Body of pancreas (tissue), 4 donors: ENCODE measurements around the gene ACOT6. TPM values are rescaled to one million over a fixed set of nuclear protein-coding genes. Genes with fewer than 3 reads are reported as not detected.
"Not testable (repeated sequence)": the region's sequence is repeated elsewhere in the genome, so short reads cannot be mapped to it uniquely, and the experiment has no call there.

ENCODE experiments used
- ATAC-seq: fragments of 150-250 bp; one replicate; pipeline ENCODE4 v1.9.1; 2016
- DNase-seq, 4 donors: peaks; one replicate each; pipeline ENCODE4 v3.0.0-alpha.2; 2019
- H3K27ac ChIP-seq, 4 donors: fragments of 200-600 bp; sonication (generic); 1 replicate in 3 of 4; 2 replicates in 1 of 4; pipeline versions ENCODE4 v1.5.1 to v1.6.1; 2016 to 2019; ENCODE audit warnings: mild to moderate bottlenecking in 1 of 4, mixed read lengths in 1 of 4, moderate library complexity in 1 of 4
- H3K27me3 ChIP-seq, 2 donors: fragments of 200-600 bp; sonication (generic); one replicate each; pipeline ENCODE4 v1.6.0; 2016; ENCODE audit warnings: mild to moderate bottlenecking in 1 of 2
- H3K36me3 ChIP-seq, 2 donors: fragments of 200-600 bp; sonication (generic); replicated peaks in 1 of 2; 2 replicates each; pipeline ENCODE4 v1.5.1; 2016; ENCODE audit warnings: low read depth in 2 of 2; ENCODE audit not compliant: insufficient read depth in 1 of 2
- H3K4me1 ChIP-seq: fragments of 200-600 bp; sonication (generic); one replicate; pipeline ENCODE4 v1.6.0; 2016
- H3K4me3 ChIP-seq, 2 donors: fragments of 200-600 bp; sonication (generic); 1 replicate in 1 of 2; 2 replicates in 1 of 2; pipeline ENCODE4 v1.5.1; 2016 to 2019
- H3K9me3 ChIP-seq, 3 donors: fragments of 200-600 bp; sonication (generic); 1 replicate in 2 of 3; 2 replicates in 1 of 3; pipeline ENCODE4 v1.5.1; 2016
- POLR2A ChIP-seq, 3 donors: fragments of 450-650 bp; IDR thresholded peaks; one replicate each; pipeline ENCODE4 v1.6.1; 2016; ENCODE audit warnings: antibody characterized with exemption in 3 of 3, mild to moderate bottlenecking in 2 of 3
- WGBS, 2 donors: methylation state at CpG; one replicate each; pipeline ENCODE4 v1.1.5; 2017; 5-methylcytosine and 5-hydroxymethylcytosine counted together
- intact Hi-C: fragments of 100-400 bp; cut with DNase I; formaldehyde crosslinking; loops from one replicate; pipeline ENCODE4 v1.15.1; 2023
- total RNA-seq, 2 donors: library from RNA; depleted of rRNA; stranded (reverse); fragments of >200 nt; gene quantifications; one replicate each; pipeline ENCODE4 v1.1.0, GENCODE V29; 2016
- TF ChIP-seq, protein P1 (sequence below), 7 experiments: fragments of 450-650 bp in 4 of 7; fragments of 200-600 bp in 3 of 7; sonication (generic) in 3 of 7; IDR thresholded peaks; one replicate each; pipeline ENCODE4 v1.5.1; 2016 to 2019; ENCODE audit warnings: antibody characterized with exemption in 7 of 7

Gene ACOT6
- total RNA-seq, 2 donors from 2014 or later: not detected

DNA sequence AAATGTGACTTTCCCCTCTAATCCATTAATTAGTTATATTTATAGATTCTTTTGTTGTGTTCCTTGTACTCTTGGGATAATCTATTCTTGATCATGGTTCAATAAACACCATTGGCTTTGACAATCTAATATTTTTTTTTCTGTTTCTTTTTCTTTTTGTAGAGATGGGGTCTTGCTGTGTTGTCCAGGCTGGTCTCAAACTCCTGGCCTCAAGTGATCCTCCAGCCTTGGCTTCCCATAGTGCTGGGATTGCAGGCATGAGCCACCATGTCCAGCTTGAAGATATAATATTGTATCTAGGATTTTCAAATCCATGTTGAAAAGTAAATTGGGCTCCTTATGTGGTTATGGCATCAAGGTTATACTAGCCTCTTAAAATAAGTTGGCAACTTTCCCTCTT, 38.7 kb downstream of the ACOT6 start:
- TF ChIP-seq POLR2A (IDR thresholded peaks at IDR 0.05): no peak
- TF ChIP-seq, protein P1, sequence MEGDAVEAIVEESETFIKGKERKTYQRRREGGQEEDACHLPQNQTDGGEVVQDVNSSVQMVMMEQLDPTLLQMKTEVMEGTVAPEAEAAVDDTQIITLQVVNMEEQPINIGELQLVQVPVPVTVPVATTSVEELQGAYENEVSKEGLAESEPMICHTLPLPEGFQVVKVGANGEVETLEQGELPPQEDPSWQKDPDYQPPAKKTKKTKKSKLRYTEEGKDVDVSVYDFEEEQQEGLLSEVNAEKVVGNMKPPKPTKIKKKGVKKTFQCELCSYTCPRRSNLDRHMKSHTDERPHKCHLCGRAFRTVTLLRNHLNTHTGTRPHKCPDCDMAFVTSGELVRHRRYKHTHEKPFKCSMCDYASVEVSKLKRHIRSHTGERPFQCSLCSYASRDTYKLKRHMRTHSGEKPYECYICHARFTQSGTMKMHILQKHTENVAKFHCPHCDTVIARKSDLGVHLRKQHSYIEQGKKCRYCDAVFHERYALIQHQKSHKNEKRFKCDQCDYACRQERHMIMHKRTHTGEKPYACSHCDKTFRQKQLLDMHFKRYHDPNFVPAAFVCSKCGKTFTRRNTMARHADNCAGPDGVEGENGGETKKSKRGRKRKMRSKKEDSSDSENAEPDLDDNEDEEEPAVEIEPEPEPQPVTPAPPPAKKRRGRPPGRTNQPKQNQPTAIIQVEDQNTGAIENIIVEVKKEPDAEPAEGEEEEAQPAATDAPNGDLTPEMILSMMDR (IDR thresholded peaks at IDR 0.05): no peak
- Histone ChIP-seq H3K4me1 (peaks cover 2% of the 10 kb centered on the region), H3K4me3 (no peak overlapping the region), H3K27me3 (no peaks in the 10 kb centered on the region), H3K36me3 (no peaks in the 10 kb centered on the region), H3K9me3 (no peaks in the 10 kb centered on the region), H3K27ac (no peak overlapping the region)
- DNase-seq: no peak
- intact Hi-C loops: no loop called here
- no peak for ATAC-seq

GRCh38 chr14:73655851-73656250, 43.5 kb downstream of the ACOT6 start:
- WGBS, 2 donors: 81 to 85% methylated on average over 1 of the region's 1 CpG

GRCh38 chr14:73659202-73659601, 46.9 kb downstream of the ACOT6 start:
- H3K27me3 ChIP-seq, H3K9me3 ChIP-seq, H3K4me1 ChIP-seq, H3K36me3 ChIP-seq, DNase-seq, H3K4me3 ChIP-seq, intact Hi-C loops, H3K27ac ChIP-seq, ATAC-seq: not testable (repeated sequence)
- WGBS, 2 donors: 95 to 96% methylated on average over 11 of the region's 11 CpGs

More at GRCh38 chr14:73655851-73656250, 43.5 kb downstream of the ACOT6 start:
- DNase-seq (no peak), ATAC-seq (no peak)
- H3K4me3 ChIP-seq: no peak overlapping the region
- H3K27me3 ChIP-seq: no peaks in the 10 kb centered on the region
- no peaks in the 10 kb centered on the region for H3K9me3 ChIP-seq
- H3K4me1 ChIP-seq: no peaks in the 10 kb centered on the region
- H3K27ac ChIP-seq: no peak overlapping the region
- TF ChIP-seq, protein P1 (IDR thresholded peaks at IDR 0.05): no peak
- TF ChIP-seq POLR2A (IDR thresholded peaks at IDR 0.05): no peak
- intact Hi-C loops: no loop called here
- H3K36me3 ChIP-seq: no peaks in the 10 kb centered on the region

DNA sequence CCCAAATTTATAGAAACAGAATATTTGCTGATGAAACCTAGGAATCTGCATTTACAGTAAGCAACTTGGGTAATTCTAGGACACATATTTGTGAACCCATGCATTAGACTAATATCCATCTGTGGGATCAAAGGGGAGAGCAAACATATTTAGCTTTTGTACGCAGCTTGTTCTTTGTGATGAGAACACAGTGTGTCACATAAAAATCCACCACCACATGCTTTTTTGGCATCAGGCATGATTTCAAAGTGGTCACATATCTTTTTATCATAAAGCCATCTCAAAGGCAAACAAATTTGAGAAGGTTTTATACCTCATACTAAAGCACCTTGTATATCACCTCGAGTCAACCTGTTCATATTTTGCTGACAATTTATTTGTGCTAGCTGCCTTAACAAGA, 48.2 kb downstream of the ACOT6 start:
- 65 to 78% methylated on average over 2 of the region's 2 CpGs for WGBS, 2 donors
- H3K27me3 ChIP-seq: no peaks in the 10 kb centered on the region
- no peaks in the 10 kb centered on the region for H3K36me3 ChIP-seq
- intact Hi-C loops: no loop called here
- DNase-seq: no peak
- no peaks in the 10 kb centered on the region for H3K9me3 ChIP-seq
- H3K27ac ChIP-seq: no peak overlapping the region
- ATAC-seq: no peak
- no peaks in the 10 kb centered on the region for H3K4me1 ChIP-seq
- H3K4me3 ChIP-seq: no peak overlapping the region
- TF ChIP-seq, protein P1 (IDR thresholded peaks at IDR 0.05): no peak
- no peak for TF ChIP-seq POLR2A (IDR thresholded peaks at IDR 0.05)

DNA sequence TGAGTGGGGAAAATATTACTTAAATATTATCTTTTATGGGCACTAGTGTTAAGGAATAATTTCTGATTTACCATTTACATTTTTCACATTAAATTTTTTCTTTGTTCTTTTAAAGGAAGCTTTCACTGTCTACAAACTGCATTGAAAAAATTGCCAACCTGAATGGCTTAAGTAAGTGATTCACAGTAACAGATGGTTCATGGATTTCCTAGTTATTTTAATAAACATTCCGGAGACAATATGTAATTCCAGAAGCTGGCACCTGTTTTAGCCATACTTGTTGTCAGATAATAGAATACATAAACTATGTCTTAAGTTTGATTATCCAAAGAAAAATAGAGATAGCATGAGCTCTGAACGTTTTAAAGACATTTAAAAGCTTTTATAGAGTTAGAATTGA, 49.6 kb downstream of the ACOT6 start:
- no peaks in the 10 kb centered on the region for H3K27me3 ChIP-seq

More for the DNA sequence above, 49.6 kb downstream of the ACOT6 start:
- no peaks in the 10 kb centered on the region for H3K36me3 ChIP-seq
- ATAC-seq (no peak), DNase-seq (no peak)
- H3K27ac ChIP-seq: no peak overlapping the region
- TF ChIP-seq, protein P1 (IDR thresholded peaks at IDR 0.05): no peak
- TF ChIP-seq POLR2A (IDR thresholded peaks at IDR 0.05): no peak
- no peaks in the 10 kb centered on the region for H3K9me3 ChIP-seq
- intact Hi-C loops: no loop called here
- no peak overlapping the region for H3K4me3 ChIP-seq
- no peaks in the 10 kb centered on the region for H3K4me1 ChIP-seq
- WGBS, 2 donors: 88 to 89% methylated on average over 2 of the region's 2 CpGs
